NOMO-1 treated with dmso at 0.1 percent for 144 hours (cell line): ENCODE data around the gene GPER1.

Source experiments
- DNase-seq: peaks from one replicate; lab custom pipeline; 2025; ENCODE audit not compliant: unreplicated experiment; lab: John Stamatoyannopoulos, UW

The GPER1 gene

GRCh38 chr7:1053816-1054370, 34.0 kb upstream of the GPER1 start:
- no peak for DNase-seq

GRCh38 chr7:1054438-1054837, 33.5 kb upstream of the GPER1 start:
- no peak for DNase-seq

GRCh38 chr7:1054861-1055450, 33.0 kb upstream of the GPER1 start:
- no peak for DNase-seq

- DNase-seq, result no peak
Measured at GRCh38 chr7:1055491-1055955, 32.4 kb upstream of the GPER1 start.

GRCh38 chr7:1055956-1056784, 31.7 kb upstream of the GPER1 start:
- no peak for DNase-seq

GRCh38 chr7:1056785-1057410, 31.0 kb upstream of the GPER1 start:
- DNase-seq, result no peak

GRCh38 chr7:1057416-1058291, 30.3 kb upstream of the GPER1 start:
- DNase-seq, result no peak

GRCh38 chr7:1058311-1058710, 29.6 kb upstream of the GPER1 start:
- DNase-seq, result no peak

GRCh38 chr7:1058821-1059199, 29.1 kb upstream of the GPER1 start:
- no peak for DNase-seq

- DNase-seq, result no peak
Measured at GRCh38 chr7:1059200-1060091, 28.5 kb upstream of the GPER1 start.

- no peak for DNase-seq
Measured at GRCh38 chr7:1060315-1061072, 27.4 kb upstream of the GPER1 start.

- DNase-seq, result no peak
Measured at GRCh38 chr7:1061180-1061579, 26.7 kb upstream of the GPER1 start.

- DNase-seq, result peak; percentile 93
Measured at GRCh38 chr7:1062296-1063294, 25.3 kb upstream of the GPER1 start.

- no peak for DNase-seq
Measured at GRCh38 chr7:1063361-1063760, 24.6 kb upstream of the GPER1 start.

GRCh38 chr7:1064581-1064980, 23.3 kb upstream of the GPER1 start:
- no peak for DNase-seq

- DNase-seq, result no peak
Measured at GRCh38 chr7:1065263-1065584, 22.7 kb upstream of the GPER1 start.

GRCh38 chr7:1065585-1066241, 22.2 kb upstream of the GPER1 start:
- DNase-seq, result peak; percentile 82

GRCh38 chr7:1066242-1066588, 21.7 kb upstream of the GPER1 start:
- no peak for DNase-seq
